Spleen (tissue), 11 donors: ENCODE results near the gene FGFR2. TPM values are rescaled to one million over a fixed set of nuclear protein-coding genes. Genes with fewer than 3 reads are reported as not detected.

Experiments used
- DNase-seq: peaks from one replicate; pipeline ENCODE4 v3.0.0-alpha.2; 2020
- H3K27ac ChIP-seq, 8 donors: fragments of 200-600 bp; sonication (generic) in 7 of 8; 1 replicate in 4 of 8; 2 replicates in 4 of 8; pipeline versions ENCODE4 v1.5.0 to v1.8.0; 2016 to 2021; ENCODE audit warnings: inconsistent platforms in 4 of 8, mild to moderate bottlenecking in 4 of 8, moderate library complexity in 1 of 8
- H3K27me3 ChIP-seq, 7 donors: fragments of 200-600 bp; sonication (generic) in 6 of 7; replicated peaks in 1 of 7; 1 replicate in 4 of 7; 2 replicates in 3 of 7; pipeline versions ENCODE4 v1.5.0 to v1.8.0; 2016 to 2021; ENCODE audit warnings: inconsistent platforms in 3 of 7, mild to moderate bottlenecking in 1 of 7
- H3K36me3 ChIP-seq, 6 donors: fragments of 200-600 bp; sonication (generic) in 5 of 6; 1 replicate in 4 of 6; 2 replicates in 2 of 6; pipeline versions ENCODE4 v1.5.0 to v1.8.0; 2016 to 2021; ENCODE audit warnings: inconsistent platforms in 2 of 6
- H3K4me1 ChIP-seq, 6 donors: fragments of 200-600 bp; sonication (generic) in 5 of 6; 1 replicate in 3 of 6; 2 replicates in 3 of 6; pipeline versions ENCODE4 v1.5.0 to v1.8.0; 2016 to 2021; ENCODE audit warnings: inconsistent platforms in 3 of 6
- H3K4me3 ChIP-seq, 8 donors: fragments of 200-600 bp; sonication (generic) in 7 of 8; 1 replicate in 4 of 8; 2 replicates in 4 of 8; pipeline versions ENCODE4 v1.5.0 to v1.8.0; 2016 to 2021; ENCODE audit warnings: inconsistent platforms in 4 of 8, mild to moderate bottlenecking in 4 of 8, moderate library complexity in 2 of 8
- H3K9me3 ChIP-seq, 8 donors: fragments of 200-600 bp; sonication (generic) in 7 of 8; 1 replicate in 4 of 8; 2 replicates in 4 of 8; pipeline versions ENCODE4 v1.5.0 to v1.8.0; 2016 to 2021; ENCODE audit warnings: inconsistent platforms in 4 of 8
- CTCF ChIP-seq, 11 experiments: fragments of 200-600 bp in 7 of 11; fragments of 450-650 bp in 4 of 11; sonication (generic) in 4 of 11; IDR thresholded peaks in 8 of 11; conservative IDR thresholded peaks in 3 of 11; 1 replicate in 7 of 11; 2 replicates in 4 of 11; pipeline versions ENCODE4 v1.4.0 to v1.8.0; 2016 to 2021; ENCODE audit warnings: antibody characterized with exemption in 11 of 11, inconsistent platforms in 4 of 11, mild to moderate bottlenecking in 1 of 11
- POLR2A ChIP-seq, 3 donors: fragments of 450-650 bp; IDR thresholded peaks; one replicate each; pipeline ENCODE4 v1.5.1; 2017; ENCODE audit warnings: antibody characterized with exemption in 3 of 3, mild to moderate bottlenecking in 1 of 3
- POLR2AphosphoS5 ChIP-seq, 3 donors: sonication (generic); formaldehyde crosslinking; IDR thresholded peaks; one replicate each; pipeline ENCODE4 v1.5.1; 2017; ENCODE audit warnings: antibody characterized with exemption in 3 of 3
- WGBS, 5 donors: extraction: QIAGEN DNeasy Blood & Tissue Kit in 3 of 5; methylation state at CpG; one replicate each; pipeline versions ENCODE4 v1.1.5 to v1.1.7; 2013 to 2018; 5-methylcytosine and 5-hydroxymethylcytosine counted together
- intact Hi-C: fragments of 100-400 bp; cut with DNase I; formaldehyde crosslinking; loops from one replicate; pipeline ENCODE4 v1.15.0; 2023; ENCODE audit warnings: low total_unique reads
- polyA plus RNA-seq, 3 donors: library from polyadenylated mRNA; stranded (reverse); fragments of 200-250 nt; gene quantifications; one replicate each; pipeline ENCODE4 v1.2.1, GENCODE V29; 2013
- total RNA-seq, 7 donors: library from RNA; depleted of rRNA in 3 of 7; stranded (reverse); fragments of >200 nt in 3 of 7; fragmentation: NEBNext Ultra II Directional in 4 of 7; extraction: Animal tissue kit (Norgen Biotek cat#: 25700) in 4 of 7; gene quantifications; one replicate each; pipeline versions ENCODE4 v1.1.0 to v1.2.1, GENCODE V29; 2016 to 2021
- donor health status: healthy with polysubstance abuse.
- donor health status: DM: no; HTN: no; CAD: no; lungs with moderate emphysema.
- donor health status: DM: no; HTN: no; CAD: no.
- donor health status: Bipolar disorder and iron deficiency.
- donor health status: healthy.
- donor health status: DM: no; HTN: no; CAD: no.
- donor health status: DM: yes; HTN: yes; CAD: no.

Gene FGFR2
- total and polyA plus RNA-seq, 10 donors, result 0.24 to 1.8 (median 0.91) TPM

- no peaks in the 10 kb centered on the region for H3K9me3 ChIP-seq
- 87 to 91% (median 90%) methylated on average over 20 of the region's 20 CpGs for WGBS, 5 donors
Measured at GRCh38 chr10:121593281-121594075, 4.8 kb downstream of the FGFR2 start.

GRCh38 chr10:121592155-121592890 is 5.9 kb downstream of the FGFR2 start:
- TF ChIP-seq POLR2AphosphoS5 (IDR thresholded peaks at IDR 0.05), result no peak
- no peak for TF ChIP-seq CTCF (IDR thresholded peaks at IDR 0.05 in 8 of 11, conservative IDR thresholded peaks at IDR 0.05 in 3 of 11)
- no peak for TF ChIP-seq POLR2A (IDR thresholded peaks at IDR 0.05)
- intact Hi-C loops, result no loop called here
- Histone ChIP-seq H3K27ac (no peak overlapping the region), H3K9me3 (peaks cover 0 to 6% (median 0%) of the 10 kb centered on the region in 8 donors), H3K4me3 (no peak overlapping the region), H3K27me3 (peaks cover 0 to 43% (median 18%) of the 10 kb centered on the region in 7 donors), H3K4me1 (peaks cover 0 to 9% (median 5%) of the 10 kb centered on the region in 6 donors), H3K36me3 (no peaks in the 10 kb centered on the region)
- peak; percentile 10 for DNase-seq
- 84 to 91% (median 87%) methylated on average over 17 to 18 of the region's 18 CpGs for WGBS, 5 donors

More at GRCh38 chr10:121593281-121594075, 4.8 kb downstream of the FGFR2 start:
- no peaks in the 10 kb centered on the region for H3K36me3 ChIP-seq
- intact Hi-C loops, result no loop called here
- H3K4me3 ChIP-seq, result no peak overlapping the region
- no peak overlapping the region for H3K27ac ChIP-seq
- TF ChIP-seq POLR2A (IDR thresholded peaks at IDR 0.05) (no peak), POLR2AphosphoS5 (IDR thresholded peaks at IDR 0.05) (no peak), CTCF (IDR thresholded peaks at IDR 0.05 in 8 of 11, conservative IDR thresholded peaks at IDR 0.05 in 3 of 11) (no peak)
- H3K4me1 ChIP-seq, result peaks cover 7 to 19% (median 14%) of the 10 kb centered on the region in 6 donors
- peaks cover 0 to 54% (median 28%) of the 10 kb centered on the region in 7 donors for H3K27me3 ChIP-seq
- no peak for DNase-seq

GRCh38 chr10:121591186-121591585 is 7.1 kb downstream of the FGFR2 start:
- Histone ChIP-seq H3K4me3 (no peak overlapping the region), H3K27me3 (peaks cover 0 to 31% (median 7%) of the 10 kb centered on the region in 7 donors), H3K36me3 (no peaks in the 10 kb centered on the region), H3K27ac (no peak overlapping the region), H3K4me1 (no peaks in the 10 kb centered on the region), H3K9me3 (peaks cover 0 to 6% (median 0%) of the 10 kb centered on the region in 8 donors)
- DNase-seq, result peak; percentile 41
- WGBS, 5 donors, result 77 to 84% (median 81%) methylated on average over 6 of the region's 6 CpGs
- intact Hi-C loops, result no loop called here
- no peak for TF ChIP-seq CTCF (IDR thresholded peaks at IDR 0.05 in 8 of 11, conservative IDR thresholded peaks at IDR 0.05 in 3 of 11)
- no peak for TF ChIP-seq POLR2A (IDR thresholded peaks at IDR 0.05)
- TF ChIP-seq POLR2AphosphoS5 (IDR thresholded peaks at IDR 0.05), result no peak

- no peaks in the 10 kb centered on the region for H3K4me1 ChIP-seq
- peaks cover 0 to 6% (median 0%) of the 10 kb centered on the region in 8 donors for H3K9me3 ChIP-seq
- H3K27ac ChIP-seq, result no peak overlapping the region
- no peak overlapping the region for H3K4me3 ChIP-seq
- no peak for DNase-seq
- no peaks in the 10 kb centered on the region for H3K36me3 ChIP-seq
- 81 to 89% (median 87%) methylated on average over 9 of the region's 9 CpGs for WGBS, 5 donors
- peaks cover 0 to 27% (median 3%) of the 10 kb centered on the region in 7 donors for H3K27me3 ChIP-seq
- intact Hi-C loops, result no loop called here
- TF ChIP-seq POLR2AphosphoS5 (IDR thresholded peaks at IDR 0.05) (no peak), POLR2A (IDR thresholded peaks at IDR 0.05) (no peak), CTCF (IDR thresholded peaks at IDR 0.05 in 8 of 11, conservative IDR thresholded peaks at IDR 0.05 in 3 of 11) (no peak)
Measured at GRCh38 chr10:121590772-121591171, 7.5 kb downstream of the FGFR2 start.
